Muscle of leg (tissue), 11 donors: ENCODE data around the gene MYO15A. TPM values are rescaled to one million over a fixed set of nuclear protein-coding genes. Genes with fewer than 3 reads are reported as not detected.
A peak's percentile ranks its signal among the peaks of the same experiment; 100 is the strongest.

Source experiments
- DNase-seq: peaks from one replicate; pipeline ENCODE4 v3.0.0; 2013
- H3K27ac ChIP-seq: one replicate; pipeline ENCODE4 v1.5.1; 2013; ENCODE audit warnings: mild to moderate bottlenecking, low read length, control low read depth
- H3K27me3 ChIP-seq: one replicate; pipeline ENCODE4 v1.6.1; 2013; ENCODE audit warnings: low read length; ENCODE audit not compliant: control insufficient read depth, insufficient read depth
- H3K36me3 ChIP-seq: one replicate; pipeline ENCODE4 v1.6.1; 2013; ENCODE audit warnings: low read length; ENCODE audit not compliant: control insufficient read depth, insufficient read depth
- H3K4me1 ChIP-seq: one replicate; pipeline ENCODE4 v1.6.1; 2013; ENCODE audit warnings: low read length; ENCODE audit not compliant: control insufficient read depth, insufficient read depth
- H3K4me3 ChIP-seq: one replicate; pipeline ENCODE4 v1.5.1; 2013; ENCODE audit warnings: low read length, control low read depth
- H3K9me3 ChIP-seq: replicated peaks from 2 replicates; pipeline ENCODE4 v1.6.1; 2013; ENCODE audit warnings: low read depth, low read length; ENCODE audit not compliant: control insufficient read depth
- WGBS: methylation state at CpG from one replicate; pipeline ENCODE4 v1.1.5; 2013; ENCODE audit warnings: missing lambda C conversion rate; ENCODE audit not compliant: insufficient coverage; 5-methylcytosine and 5-hydroxymethylcytosine counted together
- polyA plus RNA-seq, 8 donors: library from polyadenylated mRNA; unstranded; fragments of 120-200 nt; gene quantifications; one replicate each; pipeline versions ENCODE4 v1.2.1 to v1.2.3, GENCODE V29; 2013; ENCODE audit warnings: inconsistent platforms in 1 of 8, low replicate concordance in 1 of 8; ENCODE audit not compliant: insufficient read length in 8 of 8, insufficient read depth in 1 of 8
- total RNA-seq: library from RNA; stranded (reverse); fragments of 120-200 nt; gene quantifications from one replicate; pipeline ENCODE4 v1.2.4, GENCODE V29; 2013

Gene MYO15A
- total and polyA plus RNA-seq, 9 donors, result 0.58 to 1.8 (median 1.2) TPM

DNA sequence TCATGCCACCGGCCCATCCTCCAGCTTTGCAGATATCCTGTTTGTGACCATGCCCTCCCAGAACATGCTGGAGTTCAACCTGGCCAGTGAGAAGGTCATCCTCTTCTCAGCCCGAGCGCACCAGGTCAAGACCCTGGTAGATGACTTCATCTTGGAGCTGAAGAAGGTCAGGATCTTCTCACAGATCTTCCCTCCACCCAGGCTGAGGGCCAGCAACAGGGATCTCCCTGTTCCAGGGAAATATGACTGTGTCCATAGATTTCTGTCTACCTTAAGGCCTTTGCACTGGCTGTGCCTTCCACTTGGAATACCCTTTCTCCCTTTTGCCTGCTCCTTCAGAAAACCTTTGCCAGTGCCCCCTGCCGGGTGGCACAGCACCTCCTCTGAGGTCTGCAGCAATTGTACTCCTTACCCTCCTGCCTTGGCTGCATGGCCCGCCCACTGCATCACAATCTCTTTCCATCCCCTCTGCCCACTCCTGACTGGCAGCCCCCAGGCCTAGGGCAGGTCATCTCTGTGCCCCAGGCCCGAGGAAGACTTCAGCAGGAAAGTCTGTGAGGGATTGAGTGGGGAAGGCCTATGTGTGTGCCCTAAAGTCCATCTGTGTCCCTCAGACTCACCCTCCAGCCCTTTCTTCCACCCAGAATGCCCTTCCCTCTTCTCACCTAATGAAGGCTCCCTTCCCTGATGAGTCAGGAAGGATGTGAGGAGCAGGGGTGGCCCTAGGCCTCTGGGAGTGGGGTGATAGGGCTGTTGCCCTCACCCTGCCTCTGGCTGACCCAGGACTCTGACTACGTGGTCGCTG is 47.8 kb downstream of the MYO15A start:
- WGBS, result 65% methylated on average over 6 of the region's 8 CpGs
- H3K4me3 ChIP-seq, result no peak overlapping the region
- no peak overlapping the region for H3K27ac ChIP-seq
- H3K36me3 ChIP-seq, result no peaks in the 10 kb centered on the region
- H3K9me3 ChIP-seq, result no peaks in the 10 kb centered on the region
- peaks cover 38% of the 10 kb centered on the region for H3K4me1 ChIP-seq
- DNase-seq, result no peak
- no peaks in the 10 kb centered on the region for H3K27me3 ChIP-seq

DNA sequence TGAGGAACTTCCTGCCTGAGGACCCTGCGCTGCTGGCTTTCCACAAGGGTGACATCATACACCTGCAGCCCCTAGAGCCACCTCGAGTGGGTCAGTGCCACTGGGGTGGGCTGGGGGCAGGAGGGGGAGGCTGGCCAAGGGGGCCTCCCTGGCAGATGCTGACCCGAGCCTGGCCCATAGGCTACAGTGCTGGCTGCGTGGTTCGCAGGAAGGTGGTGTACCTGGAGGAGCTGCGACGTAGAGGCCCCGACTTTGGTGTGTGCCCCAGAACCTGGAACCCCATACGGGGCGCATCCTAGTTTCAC is 48.4 kb downstream of the MYO15A start:
- DNase-seq, result no peak
- no peak overlapping the region for H3K27ac ChIP-seq
- whole genome bisulfite sequencing, result 93% methylated on average over 9 of the region's 10 CpGs
- no peak overlapping the region for H3K4me3 ChIP-seq
- no peaks in the 10 kb centered on the region for H3K9me3 ChIP-seq
- H3K36me3 ChIP-seq, result no peaks in the 10 kb centered on the region
- no peaks in the 10 kb centered on the region for H3K27me3 ChIP-seq
- H3K4me1 ChIP-seq, result peaks cover 42% of the 10 kb centered on the region

DNA sequence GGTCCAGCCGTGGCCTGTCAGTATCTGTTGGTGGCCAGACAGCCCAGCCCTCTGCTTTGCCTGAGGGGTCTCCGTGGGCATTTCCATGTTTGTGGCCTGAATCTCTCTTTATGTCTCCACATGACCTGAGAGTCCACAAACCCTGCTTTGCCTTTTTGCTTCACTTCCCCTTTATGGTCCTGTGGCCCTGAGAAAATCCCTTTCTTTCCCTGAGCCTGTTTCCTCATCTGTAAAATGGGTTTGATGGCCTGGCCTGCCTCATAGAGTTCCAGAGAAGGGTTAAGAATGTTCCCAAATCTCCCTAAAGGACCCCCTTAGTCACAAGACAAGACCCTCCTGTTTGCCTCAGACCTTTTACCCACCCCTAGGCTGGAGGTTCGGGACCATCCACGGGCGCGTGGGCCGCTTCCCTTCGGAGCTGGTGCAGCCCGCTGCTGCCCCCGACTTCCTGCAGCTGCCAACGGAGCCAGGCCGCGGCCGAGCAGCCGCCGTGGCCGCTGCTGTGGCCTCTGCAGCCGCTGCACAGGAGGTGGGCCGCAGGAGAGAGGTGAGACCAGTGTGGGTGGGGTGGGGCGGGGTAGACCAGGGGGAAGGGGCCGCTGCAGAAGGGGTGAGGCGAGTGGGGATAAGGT is 48.9 kb downstream of the MYO15A start:
- Histone ChIP-seq H3K36me3 (no peaks in the 10 kb centered on the region), H3K4me3 (no peak overlapping the region), H3K27ac (no peak overlapping the region), H3K4me1 (peaks cover 42% of the 10 kb centered on the region), H3K27me3 (no peaks in the 10 kb centered on the region), H3K9me3 (no peaks in the 10 kb centered on the region)
- no peak for DNase-seq
- 56% methylated on average over 21 of the region's 22 CpGs for WGBS

DNA sequence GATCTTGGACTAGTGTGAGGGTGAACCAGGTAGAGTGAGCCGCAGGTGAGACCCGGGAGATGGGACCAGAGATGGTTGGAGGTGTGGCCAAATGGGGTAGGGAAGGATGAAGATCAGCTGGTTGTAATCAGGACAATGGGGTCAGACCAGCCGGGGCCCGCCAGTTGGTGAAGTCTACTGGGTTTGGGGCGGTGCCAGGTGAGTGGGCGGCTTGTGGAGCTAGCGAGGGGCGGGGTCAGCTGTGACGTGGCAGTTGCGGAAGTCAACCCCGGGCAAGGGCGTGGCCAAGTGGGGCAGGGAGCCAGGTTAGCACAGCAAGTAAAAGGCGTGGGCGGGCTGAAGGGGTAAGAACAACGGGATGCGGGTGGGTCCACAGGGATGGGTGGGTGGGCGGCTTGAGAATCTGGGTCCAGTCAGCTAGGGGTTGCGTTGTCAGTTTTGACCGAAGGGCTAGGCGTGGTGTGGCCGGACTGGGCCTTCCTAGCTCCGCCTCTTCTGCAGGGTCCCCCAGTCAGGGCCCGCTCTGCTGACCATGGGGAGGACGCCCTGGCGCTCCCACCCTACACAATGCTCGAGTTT is 49.6 kb downstream of the MYO15A start:
- Histone ChIP-seq H3K27me3 (no peaks in the 10 kb centered on the region), H3K36me3 (no peaks in the 10 kb centered on the region), H3K27ac (no peak overlapping the region), H3K4me3 (peak overlapping the region; percentile 30), H3K9me3 (no peaks in the 10 kb centered on the region), H3K4me1 (peaks cover 35% of the 10 kb centered on the region)
- WGBS, result 9% methylated on average over 23 of the region's 26 CpGs
- peak; percentile 85 for DNase-seq

DNA sequence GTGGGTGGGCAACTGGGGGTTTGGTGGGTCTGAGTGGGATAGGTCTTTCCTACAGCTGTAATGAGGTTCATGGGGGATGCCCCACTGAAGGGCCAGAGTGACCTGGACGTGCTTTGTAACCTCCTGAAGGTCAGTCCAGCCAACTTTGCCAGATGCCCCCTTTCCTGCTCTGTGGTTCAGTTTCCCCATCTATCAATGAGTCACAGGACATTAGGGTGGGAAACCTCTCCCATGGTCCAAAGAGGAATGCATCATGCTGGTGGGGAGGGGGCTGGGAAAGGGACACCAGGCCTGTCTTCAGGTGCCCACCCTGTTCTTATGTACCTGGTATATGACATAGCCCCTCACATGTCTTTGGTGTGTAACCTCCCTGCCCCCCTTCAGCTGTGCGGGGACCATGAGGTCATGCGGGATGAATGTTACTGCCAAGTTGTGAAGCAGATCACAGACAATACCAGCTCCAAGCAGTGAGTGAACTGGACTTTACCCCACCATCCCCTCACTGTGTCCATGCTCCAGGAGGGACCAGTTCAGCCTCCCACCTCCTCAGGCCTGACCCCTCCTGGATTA is 51.1 kb downstream of the MYO15A start:
- Histone ChIP-seq H3K9me3 (no peaks in the 10 kb centered on the region), H3K4me3 (no peak overlapping the region), H3K27me3 (no peaks in the 10 kb centered on the region), H3K27ac (no peak overlapping the region), H3K4me1 (peaks cover 25% of the 10 kb centered on the region), H3K36me3 (no peaks in the 10 kb centered on the region)
- WGBS, result no CpG with 5 or more reads among the region's 3 CpGs
- DNase-seq, result no peak

DNA sequence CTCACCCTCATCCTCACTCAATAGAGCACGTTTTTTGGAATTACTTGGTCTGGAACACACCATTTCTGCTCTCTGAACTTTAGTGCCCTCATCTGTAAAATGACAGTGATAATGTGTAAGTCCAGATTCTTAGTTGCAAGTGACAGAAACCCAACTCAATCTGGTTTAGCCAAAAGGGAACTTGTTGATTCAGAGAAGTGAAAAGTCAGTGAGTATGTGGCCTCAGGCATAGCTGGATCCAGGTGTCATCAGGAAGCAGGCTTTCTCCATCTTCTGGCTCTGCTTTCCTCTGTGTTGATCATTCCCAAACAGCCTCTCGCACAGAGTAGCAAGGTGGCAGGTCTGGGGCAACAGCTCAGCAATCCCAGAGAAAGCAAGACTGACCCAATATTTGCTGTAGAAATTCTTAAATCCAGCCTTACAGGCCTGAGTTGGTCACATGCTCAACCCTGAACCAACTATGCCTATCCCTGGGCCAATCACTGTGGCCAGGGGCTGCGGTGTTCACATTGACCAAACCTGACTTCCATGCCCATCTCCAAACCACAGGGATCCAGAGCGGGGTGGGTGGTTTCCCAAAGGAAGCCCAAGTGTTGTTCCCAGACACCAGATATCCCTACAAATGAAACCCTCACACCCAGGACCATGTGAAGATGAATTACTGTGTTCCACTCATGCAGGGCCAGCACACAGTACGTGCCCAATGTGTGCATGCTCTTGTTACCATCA is 51.7 kb downstream of the MYO15A start:
- 90% methylated on average over 2 of the region's 5 CpGs for WGBS
- H3K27ac ChIP-seq, result no peak overlapping the region

DNA sequence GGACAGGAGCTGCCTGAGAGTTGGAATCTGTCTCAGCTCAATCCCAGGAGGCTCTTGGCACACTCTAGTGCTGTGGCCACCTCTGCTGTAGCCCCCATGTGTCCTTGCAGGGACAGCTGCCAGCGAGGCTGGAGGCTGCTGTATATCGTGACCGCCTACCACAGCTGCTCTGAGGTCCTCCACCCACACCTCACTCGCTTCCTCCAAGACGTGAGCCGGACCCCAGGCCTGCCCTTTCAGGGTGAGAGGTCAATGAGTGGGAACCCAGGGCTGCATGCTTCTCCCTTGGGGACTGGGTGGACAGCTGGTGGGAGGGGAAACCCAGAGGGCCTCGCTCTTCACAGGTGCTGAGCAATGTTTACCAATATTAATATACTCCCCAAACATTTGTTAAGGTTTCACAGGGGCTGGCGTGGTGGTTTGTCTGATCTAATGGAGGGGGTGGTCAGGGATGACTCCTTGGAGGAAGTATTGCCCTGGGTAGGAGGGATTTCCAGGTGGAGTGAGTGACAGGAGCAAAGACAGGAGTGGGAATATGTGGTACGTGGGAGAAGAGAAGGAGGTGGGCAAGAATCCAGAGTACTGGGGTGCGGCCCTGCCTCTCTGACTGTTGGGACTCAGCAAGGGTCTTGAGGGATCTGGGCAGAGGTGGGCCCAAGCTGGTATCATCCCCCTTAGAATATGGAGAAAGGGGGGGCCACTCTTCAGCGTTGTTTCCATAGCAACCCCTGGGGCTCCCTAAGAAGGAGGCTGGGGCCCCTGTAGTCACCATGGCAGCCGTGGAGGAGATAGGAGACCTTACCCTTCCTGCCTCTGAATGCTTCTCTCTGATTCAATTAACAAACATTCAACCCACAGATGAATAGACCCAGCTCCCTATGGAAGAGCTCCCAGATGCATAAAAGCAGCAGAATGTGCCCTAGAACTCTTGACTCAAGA is 52.9 kb downstream of the MYO15A start:
- Histone ChIP-seq H3K4me3 (no peak overlapping the region), H3K4me1 (peaks cover 25% of the 10 kb centered on the region), H3K27ac (no peak overlapping the region), H3K9me3 (no peaks in the 10 kb centered on the region), H3K27me3 (no peaks in the 10 kb centered on the region), H3K36me3 (no peaks in the 10 kb centered on the region)
- peak; percentile 44 for DNase-seq
- WGBS, result 73% methylated on average over 3 of the region's 12 CpGs

More for the DNA sequence above, 51.7 kb downstream of the MYO15A start:
- DNase-seq, result no peak
- no peaks in the 10 kb centered on the region for H3K27me3 ChIP-seq
- H3K9me3 ChIP-seq, result no peaks in the 10 kb centered on the region
- peaks cover 25% of the 10 kb centered on the region for H3K4me1 ChIP-seq
- no peaks in the 10 kb centered on the region for H3K36me3 ChIP-seq
- no peak overlapping the region for H3K4me3 ChIP-seq

DNA sequence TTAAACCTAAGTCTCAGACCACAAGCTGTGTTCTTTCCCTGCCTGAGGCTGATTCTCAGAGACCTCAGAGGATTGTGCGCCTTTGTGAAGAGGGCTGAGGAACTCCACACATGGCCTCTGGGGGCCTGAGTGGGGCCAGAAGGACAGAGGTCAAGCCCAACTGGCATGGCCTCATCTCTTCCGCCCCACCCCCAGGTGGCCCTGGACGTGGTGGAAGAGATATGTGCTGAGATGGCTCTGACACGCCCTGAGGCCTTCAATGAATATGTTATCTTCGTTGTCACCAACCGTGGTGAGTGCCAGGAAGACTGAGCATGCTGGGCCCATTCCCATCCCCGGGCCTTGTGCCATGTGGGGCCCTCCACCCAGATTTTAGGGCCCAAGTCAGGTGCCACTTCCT is 55.0 kb downstream of the MYO15A start:
- Histone ChIP-seq H3K9me3 (no peaks in the 10 kb centered on the region), H3K27me3 (no peaks in the 10 kb centered on the region), H3K4me1 (peaks cover 18% of the 10 kb centered on the region), H3K4me3 (no peak overlapping the region), H3K27ac (no peak overlapping the region), H3K36me3 (no peaks in the 10 kb centered on the region)
- WGBS, result 73% methylated on average over 5 of the region's 7 CpGs
- DNase-seq, result no peak

DNA sequence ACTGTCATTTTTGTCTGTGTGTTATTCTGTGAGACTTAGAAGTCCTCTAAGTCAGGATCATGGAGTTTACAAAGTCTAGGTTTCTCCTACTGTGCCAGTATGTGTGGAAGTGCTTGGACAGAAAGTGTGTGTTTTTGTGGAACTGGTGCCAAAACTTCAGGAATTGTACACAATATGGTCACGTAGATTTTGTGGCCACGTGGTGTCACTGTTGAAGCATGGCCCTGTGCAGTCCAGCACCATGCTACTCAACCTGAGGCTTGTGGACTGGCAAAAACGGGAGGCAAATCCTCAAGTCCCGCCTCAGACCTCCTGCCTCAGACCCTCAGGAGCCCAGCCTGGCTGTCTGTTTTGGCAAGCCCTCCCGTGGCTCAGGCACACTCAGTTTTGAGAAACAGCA is 58.3 kb downstream of the MYO15A start:
- Histone ChIP-seq H3K4me3 (no peak overlapping the region), H3K27ac (no peak overlapping the region), H3K36me3 (no peaks in the 10 kb centered on the region), H3K27me3 (no peaks in the 10 kb centered on the region), H3K4me1 (no peaks in the 10 kb centered on the region), H3K9me3 (no peaks in the 10 kb centered on the region)
- no peak for DNase-seq
- WGBS, result 50% methylated on average over 5 of the region's 5 CpGs
